ENCODE results near the gene GNPDA2.

Gene GNPDA2

DNA sequence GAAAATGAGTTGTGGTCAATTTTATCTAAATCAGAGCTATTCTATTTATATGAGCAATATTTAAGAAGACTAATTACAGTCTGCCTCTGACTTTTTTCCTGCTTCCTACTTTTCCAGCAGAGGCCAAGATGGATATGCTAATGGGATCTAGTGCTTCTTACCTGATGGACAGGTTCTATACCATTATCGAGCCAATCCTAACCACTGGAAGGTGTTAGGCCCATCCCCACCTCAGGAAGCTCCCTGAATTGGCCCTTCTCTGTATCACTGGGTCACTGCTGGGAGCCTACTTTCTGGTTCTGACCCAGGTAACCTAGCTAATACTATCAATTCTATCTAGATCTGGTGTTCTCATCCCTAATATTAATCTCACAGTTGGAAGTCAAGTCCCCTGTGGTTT lies 74.4 kb downstream of the GNPDA2 start:
- Histone ChIP-seq H2BK120ac (ENCODE audit: low read depth, low read length) (no peak overlapping the region), H3K79me1 (ENCODE audit: low read length) (no peaks in the 10 kb centered on the region), H3K23ac (ENCODE audit: low read length) (no peak overlapping the region), H3K27me3 (ENCODE audit: insufficient read depth, low read length, poor library complexity) (no peaks in the 10 kb centered on the region), H3K4me3 (ENCODE audit: low read length) (no peak overlapping the region), H3K56ac (ENCODE audit: low read length) (no peak overlapping the region), H3K4me2 (ENCODE audit: low read length) (no peak overlapping the region), H3K36me3 (ENCODE audit: control insufficient read depth, insufficient read depth, low read length) (no peaks in the 10 kb centered on the region), H2BK5ac (ENCODE audit: low read length) (no peak overlapping the region), H3K9ac (ENCODE audit: low read length) (no peak overlapping the region), H3K18ac (ENCODE audit: low read length) (no peak overlapping the region), H2AK5ac (ENCODE audit: low read length) (no peak overlapping the region), H4K8ac (ENCODE audit: low read depth, low read length) (no peak overlapping the region), H3K4ac (ENCODE audit: low read depth, low read length) (no peak overlapping the region), H3K4me1 (ENCODE audit: control insufficient read depth, low read depth, low read length) (no peaks in the 10 kb centered on the region), H3K27ac (ENCODE audit: low read depth, low read length) (no peak overlapping the region), H4K5ac (ENCODE audit: low read length) (no peak overlapping the region), H2BK15ac (replicated peaks; ENCODE audit: low read depth) (no peak overlapping the region), H3K79me2 (ENCODE audit: control insufficient read depth, insufficient read depth, low read length) (no peaks in the 10 kb centered on the region)
- no CpG with 5 or more reads among the region's 1 CpG for WGBS (ENCODE audit: extremely low coverage, insufficient coverage, low lambda C conversion rate)
- peak; percentile 11 for DNase-seq

Measured in mesendoderm (in vitro differentiated cells).